ENCODE data around the gene CTBP2. TPM values are rescaled to one million over a fixed set of nuclear protein-coding genes. Genes with fewer than 3 reads are reported as not detected.

CTBP2 gene
- total RNA-seq, 1 experiment from 2014 or later, result 125 TPM

GRCh38 chr10:125160856-125161706 is 718 bp upstream of the CTBP2 start:
- peaks cover 24% of the 10 kb centered on the region for H3K4me1 ChIP-seq (ENCODE audit: control insufficient read depth, insufficient read depth, low read length)
- peak; percentile 92 for TF ChIP-seq POLR2AphosphoS5 (IDR thresholded peaks at IDR 0.05; ENCODE audit: low read depth, low read length)
- TF ChIP-seq CTCF (IDR thresholded peaks at IDR 0.05), result peak; percentile 82; the same call in 1 of the 2 replicates
- TF ChIP-seq TCF7L2 (IDR thresholded peaks at IDR 0.05; ENCODE audit: low read depth, low read length), result no peak
- TF ChIP-seq, protein P1, sequence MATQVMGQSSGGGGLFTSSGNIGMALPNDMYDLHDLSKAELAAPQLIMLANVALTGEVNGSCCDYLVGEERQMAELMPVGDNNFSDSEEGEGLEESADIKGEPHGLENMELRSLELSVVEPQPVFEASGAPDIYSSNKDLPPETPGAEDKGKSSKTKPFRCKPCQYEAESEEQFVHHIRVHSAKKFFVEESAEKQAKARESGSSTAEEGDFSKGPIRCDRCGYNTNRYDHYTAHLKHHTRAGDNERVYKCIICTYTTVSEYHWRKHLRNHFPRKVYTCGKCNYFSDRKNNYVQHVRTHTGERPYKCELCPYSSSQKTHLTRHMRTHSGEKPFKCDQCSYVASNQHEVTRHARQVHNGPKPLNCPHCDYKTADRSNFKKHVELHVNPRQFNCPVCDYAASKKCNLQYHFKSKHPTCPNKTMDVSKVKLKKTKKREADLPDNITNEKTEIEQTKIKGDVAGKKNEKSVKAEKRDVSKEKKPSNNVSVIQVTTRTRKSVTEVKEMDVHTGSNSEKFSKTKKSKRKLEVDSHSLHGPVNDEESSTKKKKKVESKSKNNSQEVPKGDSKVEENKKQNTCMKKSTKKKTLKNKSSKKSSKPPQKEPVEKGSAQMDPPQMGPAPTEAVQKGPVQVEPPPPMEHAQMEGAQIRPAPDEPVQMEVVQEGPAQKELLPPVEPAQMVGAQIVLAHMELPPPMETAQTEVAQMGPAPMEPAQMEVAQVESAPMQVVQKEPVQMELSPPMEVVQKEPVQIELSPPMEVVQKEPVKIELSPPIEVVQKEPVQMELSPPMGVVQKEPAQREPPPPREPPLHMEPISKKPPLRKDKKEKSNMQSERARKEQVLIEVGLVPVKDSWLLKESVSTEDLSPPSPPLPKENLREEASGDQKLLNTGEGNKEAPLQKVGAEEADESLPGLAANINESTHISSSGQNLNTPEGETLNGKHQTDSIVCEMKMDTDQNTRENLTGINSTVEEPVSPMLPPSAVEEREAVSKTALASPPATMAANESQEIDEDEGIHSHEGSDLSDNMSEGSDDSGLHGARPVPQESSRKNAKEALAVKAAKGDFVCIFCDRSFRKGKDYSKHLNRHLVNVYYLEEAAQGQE (IDR thresholded peaks at IDR 0.05; ENCODE audit: insufficient read depth in 1 of 2, low read depth in 2 of 2, low read length in 1 of 2), result no peak; a peak in 1 of 4 replicates
- 0 out of 2 replicates have a peak, but pooled peaks have one; percentile 77 for TF ChIP-seq SIN3A (IDR thresholded peaks at IDR 0.05; ENCODE audit: borderline replicate concordance, insufficient read depth, low read depth, low read length)
- CTCF ChIA-PET, result interaction anchor here (0.6 to 0.7 kb wide), 5 partner anchors 57 to 723 kb away, joined by 3 to 10 read pairs (median 7); no protein-coding TSS in a partner anchor
- no peaks in the 10 kb centered on the region for H3K27me3 ChIP-seq (ENCODE audit: control insufficient read depth, insufficient read depth, low read length)
- BruUV-seq (replicated peaks), result no TSS peak
- POLR2A ChIA-PET, result interaction anchor here (0.6 kb wide), 3 partner anchors 71 to 436 kb away, joined by 3 to 7 read pairs (median 6); no protein-coding TSS in a partner anchor
- in situ Hi-C loops (cut with HindIII; ENCODE audit: low pct_unique_long_range_greater_than_20kb, low sequenced_read_pairs), result no loop called here
- H3K36me3 ChIP-seq (ENCODE audit: control insufficient read depth, insufficient read depth, low read length), result peaks cover 4% of the 10 kb centered on the region; the same call in 1 of the 2 replicates
- peak overlapping the region; percentile 93 for H3K27ac ChIP-seq (ENCODE audit: low read length)
- H3K9me3 ChIP-seq (ENCODE audit: control insufficient read depth, insufficient read depth, low read depth, low read length), result no peaks in the 10 kb centered on the region
- ATAC-seq, result peak; percentile 91
- DNase-seq (ENCODE audit: low read depth, low spot score), result no peak
- peak overlapping the region; percentile 75 to 80 for H3K4me3 ChIP-seq (ENCODE audit: low read depth in 2 of 2, low read length in 2 of 2)
- intact Hi-C loops (cut with micrococcal nuclease; ENCODE audit: unreplicated experiment), result loop anchor here (5.0 to 10.0 kb wide), 2 partner anchors 196 to 544 kb away; no protein-coding TSS in a partner anchor

- POLR2A ChIA-PET, result no interaction called here
- intact Hi-C loops (cut with micrococcal nuclease; ENCODE audit: unreplicated experiment) (loop anchor here (10.0 kb wide), 1 partner anchor 75 kb away; no protein-coding TSS in a partner anchor), in situ Hi-C loops (cut with HindIII; ENCODE audit: low pct_unique_long_range_greater_than_20kb, low sequenced_read_pairs) (no loop called here)
- no TSS peak for BruUV-seq (replicated peaks)
- CTCF ChIA-PET, result no interaction called here
- 0 out of 2 replicates have a peak, but pooled peaks have one; percentile 1 for ATAC-seq
- Histone ChIP-seq H3K4me1 (ENCODE audit: control insufficient read depth, insufficient read depth, low read length) (peaks cover 39% of the 10 kb centered on the region), H3K9me3 (ENCODE audit: control insufficient read depth, insufficient read depth, low read depth, low read length) (no peaks in the 10 kb centered on the region), H3K4me3 (ENCODE audit: low read depth in 2 of 2, low read length in 2 of 2) (peak overlapping the region; percentile 62 to 73), H3K27ac (ENCODE audit: low read length) (peak overlapping the region; percentile 52; the same call in 1 of the 2 replicates), H3K27me3 (ENCODE audit: control insufficient read depth, insufficient read depth, low read length) (no peaks in the 10 kb centered on the region), H3K36me3 (ENCODE audit: control insufficient read depth, insufficient read depth, low read length) (peaks cover 4% of the 10 kb centered on the region; the same call in 1 of the 2 replicates)
- no peak for DNase-seq (ENCODE audit: low read depth, low spot score)
- TF ChIP-seq, protein P1 (IDR thresholded peaks at IDR 0.05; ENCODE audit: insufficient read depth in 1 of 2, low read depth in 2 of 2, low read length in 1 of 2), result no peak
- TF ChIP-seq CTCF (IDR thresholded peaks at IDR 0.05) (no peak), TCF7L2 (IDR thresholded peaks at IDR 0.05; ENCODE audit: low read depth, low read length) (no peak), SIN3A (IDR thresholded peaks at IDR 0.05; ENCODE audit: borderline replicate concordance, insufficient read depth, low read depth, low read length) (no peak), POLR2AphosphoS5 (IDR thresholded peaks at IDR 0.05; ENCODE audit: low read depth, low read length) (no peak)
These were observed 854 bp downstream of the CTBP2 start for GRCh38 chr10:125159486-125159931.

All from Panc1 (cell line).